HG03342 (cell line): ENCODE measurements around the gene C1orf53.

ENCODE experiments used
- ATAC-seq: cut with Tn5 transposase; IDR thresholded peaks from one replicate; pipeline ENCODE4 v1.9.1; 2021; ENCODE audit warnings: mild to moderate bottlenecking, moderate library complexity; ENCODE audit not compliant: unreplicated experiment

C1orf53 gene

DNA sequence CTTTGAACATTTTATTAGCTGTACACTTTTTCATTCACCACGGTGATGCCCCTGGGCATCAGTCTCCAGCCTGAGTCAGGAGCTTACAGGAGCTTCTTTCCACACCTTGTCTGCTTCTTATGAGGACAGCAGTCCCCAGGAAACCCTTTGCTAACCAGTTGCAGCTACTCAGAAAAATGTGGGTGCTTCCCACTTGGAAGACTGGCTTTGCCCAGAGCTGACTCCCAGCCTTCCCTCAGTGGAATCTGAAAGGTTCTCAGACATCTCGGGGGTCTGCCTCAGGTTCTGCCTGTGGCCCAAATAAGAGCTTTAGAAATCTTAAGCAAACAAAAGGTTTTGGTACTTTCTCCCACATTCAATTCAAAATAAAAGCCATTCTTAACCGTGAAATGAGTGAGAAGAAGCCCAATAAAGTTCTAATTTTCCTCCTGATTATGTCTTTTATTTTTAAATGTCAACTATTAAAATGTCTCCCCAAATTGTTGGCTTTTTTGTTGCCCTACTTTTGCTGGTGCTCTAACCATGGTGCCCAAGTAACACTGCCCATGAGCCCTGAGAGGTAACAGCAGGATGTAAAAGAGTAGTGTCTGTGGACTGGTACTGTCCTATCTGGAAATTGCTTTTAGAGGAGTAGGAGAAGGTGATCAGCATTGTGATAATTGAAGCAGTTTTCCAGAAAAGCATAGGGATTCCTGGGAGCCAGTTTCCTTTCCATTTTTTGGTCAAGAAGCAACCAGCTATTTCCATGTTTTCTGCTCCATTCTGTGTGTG, 5.6 kb downstream of the C1orf53 start:
- no peak for ATAC-seq

DNA sequence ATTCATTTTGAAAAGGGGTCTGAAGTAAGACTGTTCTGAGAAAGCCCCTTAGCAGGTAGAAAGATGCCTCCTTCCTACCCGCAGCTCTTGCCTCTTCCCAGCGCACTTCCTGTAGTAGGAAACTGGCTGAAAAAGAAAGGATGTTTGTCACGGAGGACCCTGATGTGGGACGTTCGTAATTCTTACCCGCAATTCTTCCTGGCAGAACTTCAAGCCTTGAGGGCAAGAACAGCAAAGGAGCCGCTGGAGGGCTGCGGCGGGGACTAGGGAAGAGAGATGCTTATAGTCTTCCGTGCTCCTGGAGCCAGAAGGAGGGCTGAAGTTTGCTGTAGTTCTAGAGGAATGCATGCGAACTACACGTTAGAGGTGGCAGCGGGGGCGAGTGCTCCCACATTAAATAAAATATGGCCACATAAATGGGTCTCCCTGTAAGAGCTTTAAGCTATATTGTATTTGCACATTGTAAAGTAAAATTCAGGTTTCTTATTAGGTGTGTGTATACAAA, 6.3 kb downstream of the C1orf53 start:
- ATAC-seq: no peak

DNA sequence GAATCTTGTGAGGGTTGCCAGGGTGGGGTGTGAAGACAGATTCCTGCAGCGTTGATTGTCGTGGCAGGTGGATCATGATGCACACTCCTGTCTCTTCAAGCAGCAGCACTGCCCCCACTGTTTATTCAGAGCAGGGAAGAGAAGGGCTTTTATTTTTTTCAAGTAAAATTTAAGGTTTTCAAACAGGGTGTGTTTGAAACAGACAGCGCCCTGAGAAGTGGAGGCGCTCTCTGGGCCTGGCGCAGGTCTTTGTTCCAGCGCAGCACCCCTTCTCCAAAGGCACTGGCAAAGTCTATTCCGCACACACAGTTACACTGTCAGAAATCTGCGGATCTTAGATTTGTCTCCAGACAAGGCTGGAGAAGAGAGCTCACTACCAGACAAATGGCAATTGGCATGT, 7.0 kb downstream of the C1orf53 start:
- ATAC-seq: no peak

DNA sequence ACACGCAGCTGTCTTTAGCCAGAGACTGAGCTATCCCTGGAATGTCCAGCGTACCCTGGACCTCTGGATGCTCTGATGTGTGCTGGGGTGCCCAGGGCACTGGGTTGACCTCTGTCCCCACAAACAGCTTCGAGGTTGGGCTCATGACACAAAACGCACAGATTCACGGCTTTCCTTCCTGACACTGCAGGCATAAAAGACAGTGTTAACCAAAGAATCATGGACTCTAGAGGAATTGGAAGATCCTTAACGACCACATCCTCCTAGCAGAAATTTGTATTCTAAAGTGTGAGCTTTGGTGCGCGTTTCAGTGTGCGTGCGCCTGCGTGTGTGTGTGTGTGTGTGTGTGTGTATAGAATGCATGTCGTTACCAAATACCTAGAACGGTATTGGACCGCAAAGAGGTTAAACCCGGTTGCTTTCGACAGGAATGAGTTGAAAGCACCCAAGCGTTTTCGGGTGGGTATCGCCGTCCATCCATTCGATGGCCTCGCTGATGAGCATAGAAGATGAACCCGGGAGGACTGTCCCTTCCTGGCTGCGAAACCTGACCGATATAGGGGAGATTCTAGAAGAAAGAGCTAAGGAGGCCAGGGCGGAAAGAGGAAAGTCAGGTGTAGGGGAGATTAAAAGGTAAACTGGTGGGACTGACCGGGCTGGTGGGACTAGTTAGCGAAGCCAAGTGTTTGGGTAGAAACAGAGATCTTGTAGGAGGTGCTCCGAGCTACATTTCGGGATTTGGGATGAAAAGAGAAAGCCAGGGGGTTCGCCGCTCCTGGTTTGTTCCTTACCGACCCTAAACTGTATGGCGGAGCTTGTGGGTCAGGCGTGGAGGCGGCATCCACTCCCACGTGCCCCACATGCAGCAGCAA, 7.9 kb downstream of the C1orf53 start:
- no peak for ATAC-seq

DNA sequence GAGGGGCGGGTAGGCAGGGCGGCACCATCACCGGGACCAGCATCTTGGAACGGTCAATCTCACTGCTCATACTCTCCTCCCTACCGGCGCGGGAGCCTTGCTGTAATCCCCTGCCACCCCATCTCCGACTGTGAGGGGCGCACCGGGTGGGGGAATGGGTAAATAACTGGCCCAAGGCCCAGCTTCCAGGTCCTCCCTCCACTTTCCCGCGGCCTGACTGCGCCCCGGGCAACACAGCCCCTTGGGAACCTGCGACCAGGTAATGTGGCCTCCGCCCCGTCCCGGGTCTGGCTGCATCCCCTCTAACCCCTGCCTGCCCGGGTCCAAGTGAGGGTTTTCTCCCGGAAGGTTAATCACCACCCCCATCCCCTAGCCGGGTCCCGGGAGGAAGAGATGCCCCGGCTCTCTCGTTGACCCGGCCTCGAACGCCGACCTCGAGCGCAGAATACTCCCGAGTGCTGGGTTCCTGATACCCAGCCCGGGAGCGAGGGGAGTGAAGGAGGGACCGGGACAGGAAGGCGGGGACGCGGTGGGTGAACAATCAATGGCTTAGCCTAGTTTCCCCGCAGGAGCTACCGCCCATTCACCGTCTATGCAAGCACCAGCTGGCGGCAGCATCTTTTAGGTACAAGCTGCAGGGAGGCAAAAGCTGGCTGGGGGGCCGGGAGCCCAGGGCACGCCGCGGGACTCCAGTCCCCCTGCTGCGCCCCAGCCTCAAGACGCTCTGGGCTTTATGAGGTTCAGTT, 8.9 kb downstream of the C1orf53 start:
- ATAC-seq: no peak

DNA sequence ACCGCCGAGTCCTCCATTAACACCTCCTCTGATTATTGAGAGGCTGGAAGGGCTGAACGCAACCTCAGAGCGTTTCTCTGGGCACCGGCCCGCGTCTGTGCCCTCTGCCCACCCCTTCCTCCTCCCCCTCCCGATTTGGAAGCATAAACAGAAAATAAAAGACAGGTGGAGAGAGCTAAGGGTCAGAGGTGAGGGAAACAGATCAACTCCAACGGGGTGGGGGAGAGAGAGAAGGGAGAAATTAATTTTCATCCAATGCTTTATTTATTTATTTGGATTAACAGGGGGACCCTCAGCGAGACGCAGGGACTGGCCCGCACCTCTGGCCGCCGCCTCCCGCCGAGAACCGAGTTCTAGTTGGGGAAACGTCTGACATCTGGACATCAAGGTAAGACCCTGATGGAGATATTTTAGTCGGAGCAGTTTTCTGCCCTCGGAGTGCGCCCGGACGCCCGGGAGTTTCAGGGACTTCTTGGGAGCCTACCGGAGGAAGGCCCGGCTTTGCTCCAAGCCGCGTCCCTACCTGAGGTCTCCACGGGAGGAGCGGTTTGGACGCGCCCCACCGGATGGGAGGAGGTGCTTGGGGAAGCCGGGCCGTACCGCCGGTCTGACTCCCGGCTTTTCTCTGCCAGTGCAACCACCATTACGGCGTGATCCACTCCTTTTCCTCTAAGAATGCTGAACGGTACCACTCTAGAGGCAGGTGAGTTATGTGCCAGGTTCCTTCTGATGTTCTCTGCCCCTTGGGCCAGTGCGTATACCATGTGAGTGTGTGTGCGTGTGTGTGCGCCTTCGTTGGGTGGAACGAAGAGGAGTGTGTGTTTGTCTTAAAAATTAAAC, 9.6 kb downstream of the C1orf53 start:
- no peak for ATAC-seq

DNA sequence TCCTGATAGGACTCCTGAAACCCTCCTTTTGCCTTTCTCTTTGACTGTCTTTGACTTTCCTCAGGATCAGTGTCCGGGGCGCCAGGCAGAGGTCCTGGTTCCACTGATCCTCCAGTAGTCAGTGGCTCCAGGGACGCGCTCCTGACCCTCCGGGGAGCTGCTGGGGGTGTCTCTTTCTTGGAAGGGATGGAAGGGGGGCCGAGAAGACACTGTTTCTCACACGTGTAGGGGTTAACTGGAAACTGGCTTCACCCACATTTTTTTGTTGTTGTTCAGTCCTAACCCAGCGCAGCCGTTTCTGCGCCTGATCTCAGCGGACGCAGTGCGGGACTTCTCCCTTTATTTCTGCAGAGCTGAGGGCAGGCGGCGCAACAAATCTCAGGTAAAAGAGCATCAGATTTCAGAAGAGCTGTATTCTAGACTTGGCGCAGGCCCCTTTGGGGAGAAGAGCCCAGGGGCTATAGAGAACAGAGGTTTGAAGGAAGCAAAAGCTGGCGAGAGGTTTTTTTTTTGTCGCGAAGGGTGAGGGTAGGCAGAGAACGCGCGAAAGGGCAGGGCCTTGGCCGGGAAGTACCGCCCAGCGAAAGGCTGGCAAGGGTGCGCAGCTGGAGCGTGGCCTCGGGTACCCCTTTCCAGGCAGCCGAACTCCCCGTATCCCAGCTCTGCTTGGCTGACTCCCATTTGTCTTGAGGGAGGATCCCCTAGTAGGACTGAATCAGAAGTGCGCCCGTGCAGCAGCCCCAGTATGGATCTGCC, 10.5 kb downstream of the C1orf53 start:
- no peak for ATAC-seq

DNA sequence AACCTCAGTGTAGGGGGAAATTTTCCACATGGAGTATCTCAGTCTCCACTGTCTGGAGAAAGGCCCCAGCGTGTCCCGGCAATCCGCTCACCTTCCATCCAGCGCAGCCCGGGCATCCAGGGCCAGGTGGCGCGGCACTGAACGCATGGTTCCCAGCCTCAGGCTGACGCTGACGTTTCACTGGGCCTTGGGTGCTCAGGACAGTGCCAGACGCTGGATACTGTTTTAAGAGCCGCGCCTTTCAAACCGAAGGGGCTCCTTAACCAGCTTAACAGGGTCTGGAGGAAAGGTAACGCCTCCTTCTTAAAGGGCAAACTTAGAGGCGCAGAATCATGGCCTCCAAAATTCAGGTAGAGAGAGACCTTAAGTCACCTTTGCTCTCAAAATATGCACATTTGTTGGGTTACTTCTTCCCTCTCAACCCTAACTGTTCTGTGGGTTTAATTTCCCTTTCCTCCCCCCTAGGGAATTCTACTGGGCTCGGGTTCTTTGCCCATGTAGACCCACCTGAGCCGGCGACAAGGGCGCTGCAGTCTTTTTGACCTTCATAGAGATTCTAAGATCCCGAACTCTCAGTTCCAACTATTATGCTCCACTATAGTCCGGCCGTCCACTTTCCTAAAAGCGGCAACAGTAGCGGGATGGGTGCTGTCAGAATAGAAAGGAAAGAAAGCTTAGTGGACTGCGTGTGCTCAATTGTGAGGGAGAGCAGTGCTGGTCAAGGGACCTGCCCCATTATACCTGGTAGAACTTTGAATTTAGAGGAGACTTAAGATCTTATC, 11.3 kb downstream of the C1orf53 start:
- ATAC-seq: no peak

DNA sequence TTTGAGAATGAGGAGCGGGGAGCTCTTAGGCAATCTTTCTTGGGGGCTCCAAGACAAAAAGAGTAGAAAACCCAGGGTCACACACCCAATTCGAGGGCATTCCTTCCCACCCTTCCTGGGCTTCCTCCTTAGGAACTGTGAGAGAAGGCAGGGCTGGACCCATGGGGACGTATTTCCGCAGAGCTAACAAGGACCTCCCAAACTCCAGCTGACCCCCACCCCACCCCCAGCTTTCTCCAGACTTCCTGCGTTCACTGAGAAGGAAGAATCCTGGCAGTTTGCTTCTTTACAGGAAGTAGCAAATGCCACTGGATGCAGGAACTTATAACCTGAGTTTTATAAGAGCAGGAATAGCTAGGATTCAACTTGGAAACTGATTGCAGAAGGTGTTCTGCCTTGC, 12.1 kb downstream of the C1orf53 start:
- no peak for ATAC-seq

DNA sequence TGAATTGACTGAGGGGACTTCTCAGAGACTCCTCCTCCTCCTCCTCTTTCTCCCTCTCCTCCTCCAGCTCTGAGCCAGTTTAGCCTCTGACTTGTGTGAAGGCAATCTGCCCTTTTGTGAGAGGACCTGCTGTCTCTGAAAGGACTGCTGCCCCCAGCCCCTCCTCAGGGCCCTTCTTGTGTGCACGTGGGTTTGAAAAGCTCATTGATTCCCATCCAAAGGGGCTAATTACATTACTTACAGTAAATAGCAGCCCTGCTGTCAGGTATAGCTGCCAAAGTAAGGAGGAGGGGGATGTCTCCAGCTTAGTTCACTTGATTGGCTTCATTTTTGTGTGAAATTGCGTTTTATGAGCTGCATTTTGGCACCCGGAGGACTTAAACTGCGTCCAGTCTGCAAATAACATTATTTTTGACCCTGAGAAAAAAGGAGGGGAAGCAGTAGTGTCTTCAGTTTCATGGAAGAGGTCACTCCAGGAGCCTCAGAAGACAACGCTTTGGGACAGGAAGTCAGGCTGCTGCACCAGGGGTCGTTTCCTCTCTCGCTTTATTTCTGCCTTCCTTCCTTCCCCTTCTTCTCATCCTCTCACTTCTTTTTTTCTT, 12.9 kb downstream of the C1orf53 start:
- ATAC-seq: no peak

DNA sequence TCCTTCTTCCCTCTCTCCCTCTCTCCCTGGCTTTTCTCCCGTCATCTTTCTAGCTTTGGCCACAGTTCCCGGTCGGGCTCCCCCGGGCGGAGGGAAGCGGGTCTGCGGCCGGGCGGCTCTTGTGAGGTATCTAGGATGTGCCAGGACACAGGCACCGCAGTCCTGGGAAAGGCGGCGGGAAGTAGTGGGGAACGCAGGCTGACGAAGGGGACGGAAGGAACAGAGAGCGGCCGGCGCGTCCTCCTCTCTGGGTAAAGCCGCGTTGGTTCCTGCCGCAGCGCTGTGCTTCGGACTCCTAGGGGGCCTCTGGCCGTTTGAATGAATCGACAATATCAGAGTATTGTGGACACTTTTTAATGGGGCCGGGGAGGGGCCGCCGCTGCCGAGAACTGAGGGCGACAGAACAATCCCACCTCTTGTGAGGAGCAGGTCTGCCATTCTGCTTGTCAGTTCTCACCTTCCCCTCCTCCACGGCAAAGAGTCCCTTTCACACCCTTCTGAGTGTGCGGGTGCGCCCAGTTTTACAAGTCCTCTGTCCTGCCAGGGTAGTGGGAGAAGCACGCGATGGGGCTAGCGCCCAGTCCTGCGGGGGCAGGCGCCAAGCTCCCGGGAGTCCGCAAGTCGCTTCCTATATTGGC, 13.6 kb downstream of the C1orf53 start:
- no peak for ATAC-seq

DNA sequence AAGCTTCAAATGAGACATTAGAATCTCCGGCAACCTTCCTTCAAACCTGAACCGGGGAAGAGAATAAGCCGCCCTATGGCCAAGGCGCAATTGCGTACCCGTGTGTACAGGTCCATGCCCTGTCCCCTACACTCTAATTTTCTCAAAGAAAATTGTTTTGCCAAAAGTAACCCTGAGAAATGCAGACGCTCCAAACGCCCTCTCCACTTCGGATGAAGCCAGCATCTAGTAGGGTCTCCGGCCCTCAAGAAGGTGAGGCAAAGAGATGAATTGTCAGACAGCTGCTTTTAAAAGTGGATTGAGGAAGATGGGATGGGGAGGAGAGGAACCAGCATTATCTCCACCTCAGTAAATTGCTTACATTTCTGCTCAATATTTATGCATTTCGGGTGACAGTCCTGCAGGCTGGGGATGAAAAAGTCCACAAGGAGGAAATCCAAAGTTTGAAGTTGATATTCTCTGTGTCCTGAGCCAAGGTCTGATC, 14.1 kb downstream of the C1orf53 start:
- no peak for ATAC-seq

DNA sequence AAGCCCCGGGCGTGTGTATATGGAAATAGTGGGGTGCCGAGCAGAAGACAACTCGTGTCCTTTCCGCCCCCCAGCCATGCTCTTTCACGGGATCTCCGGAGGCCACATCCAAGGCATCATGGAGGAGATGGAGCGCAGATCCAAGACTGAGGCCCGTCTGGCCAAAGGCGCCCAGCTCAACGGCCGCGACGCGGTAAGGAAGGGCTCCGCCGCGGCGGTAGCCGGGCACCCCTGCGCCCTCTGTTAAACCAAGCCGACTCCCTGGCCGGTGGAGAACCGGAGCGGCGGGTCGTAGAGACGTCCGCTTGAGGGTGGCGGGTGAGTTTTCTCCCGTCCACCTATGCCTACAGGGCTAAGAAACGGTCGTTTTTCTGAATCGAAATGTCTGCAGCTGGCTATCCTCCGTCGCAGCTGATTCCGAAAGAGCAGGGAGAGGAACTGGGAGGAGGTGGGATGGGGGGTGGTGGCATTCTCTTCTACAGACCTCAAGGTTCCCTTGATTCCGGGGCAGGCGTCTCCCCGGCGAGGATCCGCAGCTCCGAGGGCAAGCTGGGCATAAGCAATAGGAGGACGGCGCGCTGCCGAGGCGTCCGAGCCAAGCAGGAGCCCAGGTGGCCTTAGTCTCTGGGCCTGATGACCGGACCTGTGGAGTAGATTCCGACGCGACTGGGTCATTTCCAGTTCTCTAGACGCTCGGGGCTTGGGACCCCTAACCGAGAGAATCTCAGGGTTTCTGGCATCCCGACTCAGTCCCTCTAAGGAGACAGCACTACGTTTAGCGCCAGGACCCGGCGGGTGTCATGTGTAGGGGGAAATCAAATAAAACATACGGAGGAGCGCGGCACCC, 15.6 kb downstream of the C1orf53 start:
- ATAC-seq: no peak

DNA sequence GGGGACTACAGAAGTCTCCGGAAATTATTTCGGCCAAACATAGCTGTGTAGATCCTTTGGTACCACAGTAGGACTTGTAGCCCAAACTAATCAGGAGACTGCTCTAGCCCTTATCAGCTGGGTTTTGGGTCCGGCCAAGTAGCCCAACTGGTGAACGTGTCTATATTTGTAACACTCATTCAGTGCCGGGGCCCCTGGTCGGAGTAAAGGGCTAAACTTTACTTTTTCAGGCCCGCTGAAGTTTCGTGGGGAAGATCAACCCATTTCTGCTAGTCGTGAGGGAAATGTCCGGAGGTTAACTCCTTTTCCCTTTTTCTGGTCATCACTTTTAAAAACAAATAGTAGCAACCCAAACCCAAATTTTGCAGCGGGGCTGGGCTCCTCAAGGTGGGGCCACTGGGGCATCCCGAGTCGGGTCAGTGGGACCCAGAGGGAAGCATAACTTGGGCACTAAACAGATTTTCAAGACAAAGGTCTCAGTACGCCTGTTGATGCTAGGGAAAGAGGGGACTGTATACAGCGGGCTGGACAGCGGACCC, 16.4 kb downstream of the C1orf53 start:
- no peak for ATAC-seq

DNA sequence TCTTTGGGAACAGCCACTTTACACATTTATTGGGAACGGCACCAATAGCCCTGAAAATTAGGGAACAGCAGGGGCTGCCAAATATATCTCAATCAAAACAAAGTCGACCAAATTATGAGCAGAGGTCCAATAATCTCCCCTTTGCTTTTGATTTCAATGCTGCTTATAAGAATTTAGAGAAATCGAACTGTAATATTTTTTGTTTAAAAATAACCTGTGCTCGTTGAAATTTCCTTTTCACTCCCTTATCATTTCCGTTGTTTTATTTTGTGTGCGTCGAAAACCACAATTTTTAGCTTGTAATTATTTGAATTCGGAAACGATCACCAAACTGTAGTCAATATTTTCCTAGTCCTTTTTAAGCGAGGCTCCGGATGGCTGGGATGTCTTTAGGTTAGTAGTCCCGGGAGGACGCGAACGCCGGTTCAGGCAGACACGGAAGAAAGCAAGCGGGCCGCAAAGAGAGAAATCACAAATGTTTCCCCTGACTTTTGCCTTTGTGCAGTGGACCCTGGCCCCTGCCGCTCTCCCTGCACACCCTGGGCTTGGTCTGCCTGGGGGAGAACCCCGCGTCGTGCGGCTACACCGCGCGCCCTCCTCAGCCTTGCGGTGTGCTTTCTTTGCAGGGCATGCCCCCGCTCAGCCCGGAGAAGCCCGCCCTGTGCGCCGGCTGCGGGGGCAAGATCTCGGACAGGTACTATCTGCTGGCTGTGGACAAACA, 17.1 kb downstream of the C1orf53 start:
- no peak for ATAC-seq

DNA sequence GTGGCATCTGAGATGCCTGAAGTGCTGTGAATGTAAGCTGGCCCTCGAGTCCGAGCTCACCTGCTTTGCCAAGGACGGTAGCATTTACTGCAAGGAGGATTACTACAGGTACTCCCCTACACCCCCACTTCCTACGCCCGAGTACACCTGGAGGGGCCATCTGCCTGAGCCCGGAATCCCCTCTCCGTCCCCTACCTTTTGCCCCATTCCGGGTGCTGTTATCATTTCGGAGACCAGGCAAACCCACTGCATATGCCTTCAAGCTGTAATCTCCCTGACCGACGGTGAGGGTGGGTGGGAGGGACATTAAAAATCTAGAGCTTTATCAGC, 17.6 kb downstream of the C1orf53 start:
- no peak for ATAC-seq
